GM21515 (cell line): ENCODE measurements around the gene MCU.
"Not testable (repeated sequence)": the region's sequence is repeated elsewhere in the genome, so short reads cannot be mapped to it uniquely, and the experiment has no call there.

Experiments used
- ATAC-seq: cut with Tn5 transposase; IDR thresholded peaks from one replicate; pipeline ENCODE4 v1.9.1; 2021; ENCODE audit not compliant: unreplicated experiment

MCU gene

GRCh38 chr10:72888151-72888638 lies 196.3 kb downstream of the MCU start:
- no peak for ATAC-seq

- ATAC-seq: no peak
Observed at GRCh38 chr10:72889391-72889831, 197.5 kb downstream of the MCU start.

- no peak for ATAC-seq
Observed at GRCh38 chr10:72890086-72890485, 198.1 kb downstream of the MCU start.

- ATAC-seq: no peak
Observed at GRCh38 chr10:72893136-72893798, 201.3 kb downstream of the MCU start, which contains the start of gene OIT3. TSS of gene OIT3 (plus strand) at chr10:72893739. CDS start at chr10:72893799, 60 bp downstream.

GRCh38 chr10:72895236-72895850 lies 203.4 kb downstream of the MCU start:
- no peak for ATAC-seq

- no peak for ATAC-seq
Observed at GRCh38 chr10:72898616-72899015, 206.7 kb downstream of the MCU start.

GRCh38 chr10:72899545-72899944 lies 207.6 kb downstream of the MCU start:
- ATAC-seq: no peak

- ATAC-seq: not testable (repeated sequence)
Observed at GRCh38 chr10:72903941-72904446, 212.1 kb downstream of the MCU start.

GRCh38 chr10:72904806-72905205 lies 212.9 kb downstream of the MCU start:
- ATAC-seq: no peak

GRCh38 chr10:72906446-72906845 lies 214.5 kb downstream of the MCU start:
- ATAC-seq: no peak

GRCh38 chr10:72910705-72911104 lies 218.8 kb downstream of the MCU start:
- no peak for ATAC-seq

GRCh38 chr10:72911758-72912157 lies 219.8 kb downstream of the MCU start:
- ATAC-seq: no peak

- no peak for ATAC-seq
Observed at GRCh38 chr10:72912736-72913135, 220.8 kb downstream of the MCU start.

- ATAC-seq: no peak
Observed at GRCh38 chr10:72913287-72913686, 221.3 kb downstream of the MCU start.

GRCh38 chr10:72917201-72917600 lies 225.3 kb downstream of the MCU start:
- not testable (repeated sequence) for ATAC-seq

GRCh38 chr10:72917803-72918332 lies 225.9 kb downstream of the MCU start:
- ATAC-seq: not testable (repeated sequence)

GRCh38 chr10:72918352-72918751 lies 226.4 kb downstream of the MCU start:
- ATAC-seq: no peak

GRCh38 chr10:72921147-72921683 lies 229.3 kb downstream of the MCU start:
- not testable (repeated sequence) for ATAC-seq

- ATAC-seq: no peak
Observed at GRCh38 chr10:72924351-72924750, 232.4 kb downstream of the MCU start.

- no peak for ATAC-seq
Observed at GRCh38 chr10:72925951-72926465, 234.1 kb downstream of the MCU start.

GRCh38 chr10:72927485-72927884 lies 235.5 kb downstream of the MCU start:
- ATAC-seq: no peak
